Right cardiac atrium (tissue), 5 donors: ENCODE measurements around the gene WASL. TPM values are rescaled to one million over a fixed set of nuclear protein-coding genes. Genes with fewer than 3 reads are reported as not detected.

Source experiments
- ATAC-seq, 2 donors: fragments of 200-7000 bp; cut with Tn5 transposase; one replicate each; pipeline versions ENCODE4 v1.8.0 to v1.9.1; 2020; ENCODE audit warnings: moderate library complexity in 2 of 2, mild to moderate bottlenecking in 1 of 2
- DNase-seq, 3 donors: peaks; one replicate each; pipeline ENCODE4 v3.0.0-alpha.2; 2020
- H3K27ac ChIP-seq: one replicate; pipeline ENCODE4 v1.5.1; 2013; ENCODE audit warnings: mild to moderate bottlenecking, low read length, control low read depth, moderate library complexity
- H3K27me3 ChIP-seq: one replicate; pipeline ENCODE4 v1.6.1; 2013; ENCODE audit not compliant: control insufficient read depth, insufficient read depth
- H3K4me1 ChIP-seq: one replicate; pipeline ENCODE4 v1.6.1; 2013; ENCODE audit warnings: low read length; ENCODE audit not compliant: control insufficient read depth, insufficient read depth
- H3K4me3 ChIP-seq: one replicate; pipeline ENCODE4 v1.5.1; 2013; ENCODE audit warnings: low read length, control low read depth
- H3K9me3 ChIP-seq: one replicate; pipeline ENCODE4 v1.6.1; 2013; ENCODE audit warnings: low read length; ENCODE audit not compliant: control insufficient read depth
- WGBS: extraction: QIAGEN DNeasy Blood & Tissue Kit; methylation state at CpG from one replicate; pipeline ENCODE4 v1.1.7; 2013; 5-methylcytosine and 5-hydroxymethylcytosine counted together
- intact Hi-C, 4 donors: fragments of 100-400 bp; cut with DNase I; formaldehyde crosslinking; loops; one replicate each; pipeline versions ENCODE4 v1.11.0 to v1.14.0; 2022 to 2023
- polyA plus RNA-seq: library from polyadenylated mRNA; stranded (reverse); fragments of 200-250 nt; gene quantifications from one replicate; pipeline ENCODE4 v1.2.3, GENCODE V29; 2013
- total RNA-seq, 4 donors: library from RNA; stranded (reverse); fragmentation: NEBNext Ultra II Directional; extraction: Animal tissue kit (Norgen Biotek cat#: 25700); gene quantifications; one replicate each; pipeline ENCODE4 v1.2.1, GENCODE V29; 2021
- donor health status: healthy with polysubstance abuse.
- donor health status: DM: no; HTN: yes; CAD: no.
- donor health status: DM: no; HTN: no; CAD: no.
- donor health status: DM: no; HTN: yes; CAD: no; lungs with severe emphysema.
- donor health status: DM: yes; HTN: yes; CAD: no.

WASL gene
- total and polyA plus RNA-seq, 5 donors = 16.9 to 32.5 (median 27.9) TPM

- intact Hi-C loops = no loop called here
- H3K4me1 ChIP-seq = peaks cover 6% of the 10 kb centered on the region
- no peak for DNase-seq
These were observed 31.9 kb downstream of the WASL start for GRCh38 chr7:123716877-123717276.

DNA sequence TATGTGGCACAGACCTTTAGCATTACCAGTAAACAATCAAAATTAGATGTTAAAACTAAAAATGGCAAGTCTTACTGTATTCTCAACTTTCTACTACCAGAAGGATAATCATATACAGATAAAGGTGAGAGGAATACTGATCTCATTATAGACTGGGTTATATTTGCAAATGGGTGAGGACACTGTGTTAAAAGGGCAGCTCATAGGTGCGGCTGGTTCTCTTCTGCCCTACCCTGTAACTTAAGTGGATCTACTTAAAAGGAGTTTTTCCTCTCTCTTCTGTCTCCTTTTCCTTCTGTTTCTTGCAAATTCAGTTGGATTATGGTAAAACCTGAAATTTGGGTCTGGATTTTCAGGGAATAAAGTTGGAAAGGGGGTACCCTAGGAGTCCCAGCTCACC, 33.0 kb downstream of the WASL start:
- H3K4me3 ChIP-seq = no peak overlapping the region
- no peak overlapping the region for H3K27ac ChIP-seq
- ATAC-seq (no peak), DNase-seq (no peak)
- peaks cover 6% of the 10 kb centered on the region for H3K4me1 ChIP-seq
- intact Hi-C loops = no loop called here
- 35% methylated on average over 1 of the region's 1 CpG for WGBS
- no peaks in the 10 kb centered on the region for H3K9me3 ChIP-seq
- H3K27me3 ChIP-seq = no peaks in the 10 kb centered on the region

More at GRCh38 chr7:123716877-123717276, 31.9 kb downstream of the WASL start:
- Histone ChIP-seq H3K27ac (no peak overlapping the region), H3K9me3 (no peaks in the 10 kb centered on the region), H3K27me3 (no peaks in the 10 kb centered on the region), H3K4me3 (no peak overlapping the region)
- 94% methylated on average over 1 of the region's 1 CpG for WGBS
- no peak for ATAC-seq

DNA sequence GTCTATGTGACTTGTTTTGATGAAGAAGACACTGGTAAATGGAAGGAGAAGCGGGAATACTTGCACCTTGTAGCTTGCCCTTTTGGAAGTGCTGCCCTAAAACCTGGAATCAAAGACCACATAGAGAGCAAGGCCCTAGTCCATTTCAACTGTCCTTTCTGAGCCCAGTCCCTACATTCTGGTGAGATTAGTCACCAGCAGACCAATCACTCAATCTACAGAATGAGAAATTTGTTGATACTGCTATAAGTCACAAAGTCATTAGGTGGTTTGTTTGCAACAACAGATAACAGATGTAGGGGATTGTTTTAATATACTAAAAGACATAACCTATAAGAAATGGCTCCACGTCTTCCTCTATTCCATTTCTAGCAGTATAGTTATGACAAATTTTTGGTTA, 33.6 kb downstream of the WASL start:
- intact Hi-C loops = no loop called here
- Histone ChIP-seq H3K27ac (no peak overlapping the region), H3K4me3 (no peak overlapping the region), H3K9me3 (no peaks in the 10 kb centered on the region), H3K27me3 (no peaks in the 10 kb centered on the region), H3K4me1 (peaks cover 6% of the 10 kb centered on the region)
- ATAC-seq (no peak), DNase-seq (no peak)
- WGBS = 98% methylated on average over 2 of the region's 2 CpGs

DNA sequence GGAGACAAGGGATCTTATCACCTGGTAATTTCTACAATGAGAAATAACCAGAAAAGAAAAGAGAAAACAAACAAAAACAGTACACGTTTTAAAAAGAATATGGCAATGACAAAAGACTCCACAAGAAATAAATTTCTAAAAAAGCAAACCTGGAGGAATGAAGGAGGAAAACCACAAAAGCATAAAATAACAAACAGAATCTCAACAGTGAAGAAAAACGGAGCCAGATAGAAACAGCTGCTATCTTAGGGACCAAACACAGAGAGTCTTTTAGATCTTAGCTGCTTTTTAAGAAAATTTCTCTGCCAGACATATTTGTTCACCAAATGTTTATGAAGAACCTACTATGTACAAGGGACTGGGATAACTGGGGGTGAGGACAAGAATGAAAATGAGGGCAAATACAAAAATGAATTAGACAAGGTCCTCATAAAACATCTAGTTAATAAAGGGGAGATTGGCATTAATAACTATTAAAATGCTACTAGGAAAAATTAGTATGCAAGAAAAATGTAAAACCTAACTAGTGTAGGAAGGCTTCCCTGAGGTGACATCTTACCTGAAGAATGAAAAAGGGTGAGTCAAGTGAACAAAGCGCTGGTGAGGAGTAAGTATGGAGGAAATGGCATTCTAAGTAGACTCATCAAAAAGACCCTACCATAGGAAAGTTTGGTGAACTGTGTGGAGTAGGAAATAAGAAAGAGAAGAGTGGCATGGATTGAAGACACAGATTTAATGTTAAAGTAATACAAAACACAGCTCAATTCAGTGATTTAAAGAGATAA, 34.3 kb downstream of the WASL start:
- WGBS = 76% methylated on average over 3 of the region's 3 CpGs
- ATAC-seq (no peak), DNase-seq (no peak)
- intact Hi-C loops = no loop called here
- Histone ChIP-seq H3K27ac (no peak overlapping the region), H3K4me3 (no peak overlapping the region), H3K27me3 (no peaks in the 10 kb centered on the region), H3K9me3 (no peaks in the 10 kb centered on the region), H3K4me1 (peaks cover 3% of the 10 kb centered on the region)

DNA sequence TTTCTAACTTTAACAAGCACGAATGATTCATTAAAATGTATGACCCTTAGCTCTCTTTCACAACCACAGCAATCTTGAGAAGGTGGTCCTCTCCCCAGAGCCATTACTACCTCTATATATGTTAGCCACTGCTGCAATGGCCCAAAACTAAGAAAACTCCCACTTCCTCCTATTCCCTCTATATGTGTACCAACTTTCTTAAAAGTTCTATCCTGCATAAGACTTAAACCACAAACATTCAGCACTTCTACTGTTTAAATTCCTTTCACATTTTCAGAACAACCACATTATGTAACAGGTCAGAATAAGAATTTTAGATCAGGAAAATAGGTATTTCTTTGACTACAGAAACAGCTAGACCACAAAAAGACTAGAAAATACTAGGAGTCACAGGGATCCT, 36.2 kb downstream of the WASL start:
- Histone ChIP-seq H3K27me3 (no peaks in the 10 kb centered on the region), H3K4me3 (no peak overlapping the region), H3K4me1 (peaks cover 3% of the 10 kb centered on the region), H3K9me3 (no peaks in the 10 kb centered on the region), H3K27ac (no peak overlapping the region)
- no peak for DNase-seq
- intact Hi-C loops = no loop called here
- 40% methylated on average over 1 of the region's 1 CpG for WGBS
- ATAC-seq = no peak

- H3K9me3 ChIP-seq = no peaks in the 10 kb centered on the region
- no peaks in the 10 kb centered on the region for H3K27me3 ChIP-seq
- ATAC-seq (no peak), DNase-seq (no peak)
- intact Hi-C loops = no loop called here
- H3K4me1 ChIP-seq = no peaks in the 10 kb centered on the region
- no peak overlapping the region for H3K4me3 ChIP-seq
- H3K27ac ChIP-seq = no peak overlapping the region
These were observed 36.9 kb downstream of the WASL start for GRCh38 chr7:123711832-123712293.

DNA sequence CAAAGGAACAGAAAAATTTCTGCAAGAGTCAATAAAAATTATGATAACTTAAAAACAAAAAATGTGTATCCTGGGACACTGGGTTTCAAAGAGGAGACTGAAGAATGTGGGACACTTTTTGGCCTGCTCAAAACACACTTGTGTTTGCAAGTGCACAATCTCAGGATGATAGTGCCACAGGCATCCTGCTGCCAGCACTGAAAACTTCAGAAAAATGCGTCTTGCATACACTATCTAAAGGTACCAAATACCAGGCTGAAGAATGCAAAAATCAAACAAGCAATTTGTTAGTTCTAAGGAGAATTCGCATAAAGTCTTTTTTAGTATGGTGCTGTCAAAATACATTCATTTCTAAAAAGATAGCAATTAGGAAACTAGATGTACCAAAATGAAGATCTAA, 38.1 kb downstream of the WASL start:
- ATAC-seq (no peak), DNase-seq (no peak)
- Histone ChIP-seq H3K9me3 (no peaks in the 10 kb centered on the region), H3K27ac (no peak overlapping the region), H3K27me3 (no peaks in the 10 kb centered on the region), H3K4me1 (no peaks in the 10 kb centered on the region), H3K4me3 (no peak overlapping the region)
- 67% methylated on average over 2 of the region's 2 CpGs for WGBS
- intact Hi-C loops = no loop called here

DNA sequence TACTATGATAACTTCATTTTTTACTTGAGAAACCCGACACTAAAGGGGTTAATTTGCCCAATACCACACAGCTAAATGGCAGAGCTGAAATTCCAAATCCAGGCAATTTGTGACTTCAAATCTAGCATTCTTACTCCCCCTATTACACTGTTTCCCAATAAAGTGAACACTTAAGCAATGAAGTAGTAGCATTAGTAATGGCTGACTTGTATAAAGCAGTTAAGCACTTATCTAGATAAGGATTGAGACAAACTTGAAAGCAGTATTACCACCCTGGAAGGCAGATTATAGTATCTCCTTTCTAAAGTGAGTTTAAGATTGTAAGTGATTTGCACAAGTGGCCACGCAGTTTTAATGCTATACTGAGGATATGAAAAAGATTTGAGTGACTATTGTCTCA, 39.3 kb downstream of the WASL start:
- WGBS = 64% methylated on average over 2 of the region's 2 CpGs
- H3K4me3 ChIP-seq = no peak overlapping the region
- ATAC-seq (no peak), DNase-seq (no peak)
- no peaks in the 10 kb centered on the region for H3K4me1 ChIP-seq
- no peak overlapping the region for H3K27ac ChIP-seq
- H3K27me3 ChIP-seq = no peaks in the 10 kb centered on the region
- intact Hi-C loops = no loop called here
- H3K9me3 ChIP-seq = no peaks in the 10 kb centered on the region

DNA sequence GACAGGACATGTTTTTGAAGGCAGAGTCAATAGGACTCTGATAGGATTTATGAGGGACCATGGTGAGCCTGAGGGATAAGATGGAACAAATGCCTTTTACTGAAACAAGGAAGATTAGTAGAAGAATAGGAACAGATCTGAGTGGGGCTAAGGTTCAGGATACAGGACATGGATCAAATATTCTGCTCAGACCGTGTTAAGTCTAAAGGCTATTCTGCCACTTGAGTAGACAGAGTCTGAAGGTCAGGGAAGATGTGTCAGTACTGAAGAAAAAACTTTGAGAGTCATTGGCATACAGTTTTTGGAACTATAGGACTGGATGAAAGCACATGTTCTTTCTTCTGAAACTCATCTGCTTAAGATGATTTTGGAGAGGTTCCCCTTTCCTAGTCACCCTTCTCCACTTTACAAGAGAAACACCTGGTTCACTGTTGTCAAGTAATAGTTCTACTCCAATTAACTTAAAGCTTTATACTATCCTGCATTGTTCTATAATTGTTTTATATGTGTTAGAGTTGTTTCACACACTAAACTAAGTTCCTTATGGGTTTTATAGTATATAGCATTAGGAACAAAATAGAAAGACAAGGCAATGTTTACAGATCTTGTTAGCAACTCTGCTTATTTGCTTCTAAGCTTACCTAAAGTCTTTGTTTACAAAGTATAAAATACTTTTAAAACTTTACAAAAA, 43.4 kb downstream of the WASL start:
- H3K27me3 ChIP-seq = no peaks in the 10 kb centered on the region
- DNase-seq (no peak), ATAC-seq (no peak)
- no peaks in the 10 kb centered on the region for H3K9me3 ChIP-seq
- no peaks in the 10 kb centered on the region for H3K4me1 ChIP-seq
- no peak overlapping the region for H3K4me3 ChIP-seq
- H3K27ac ChIP-seq = no peak overlapping the region
- 78% methylated on average over 1 of the region's 1 CpG for WGBS
- intact Hi-C loops = no loop called here

DNA sequence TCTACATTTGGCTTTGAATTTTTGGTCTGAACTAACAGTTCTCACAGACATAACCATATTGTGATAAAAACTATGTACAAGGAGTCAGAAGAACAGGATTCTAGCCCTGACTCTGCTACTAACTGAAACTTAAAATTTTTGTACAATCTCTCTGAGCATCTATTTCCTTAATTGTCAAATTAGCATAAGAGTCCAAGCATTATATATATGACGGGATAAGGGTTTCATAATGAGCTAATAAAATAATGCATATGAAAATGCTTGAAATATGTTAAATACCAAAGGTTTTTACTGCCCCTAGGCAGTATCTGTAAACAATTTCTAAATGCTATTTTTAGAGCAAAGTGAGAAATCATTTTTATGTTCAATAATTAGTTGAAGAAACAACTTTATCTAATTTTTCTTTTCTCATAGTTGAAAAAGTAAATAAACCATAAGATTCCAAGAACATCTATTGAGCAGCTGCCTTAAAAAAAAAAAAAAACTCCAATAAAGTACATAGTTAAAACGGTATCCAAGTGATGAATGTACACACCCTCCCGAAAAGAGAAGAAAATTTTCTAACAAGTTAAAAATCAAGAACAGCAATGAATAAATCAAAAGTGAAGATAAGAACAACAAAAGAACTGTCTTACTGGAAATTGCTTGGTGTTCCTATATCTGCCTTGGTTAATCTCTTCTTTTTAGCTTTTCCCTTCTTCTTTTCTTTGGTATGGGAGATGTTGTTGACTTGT, 52.7 kb downstream of the WASL start:
- H3K9me3 ChIP-seq = no peaks in the 10 kb centered on the region
- ATAC-seq = no peak
- DNase-seq = no peak
- H3K4me3 ChIP-seq = no peak overlapping the region
- intact Hi-C loops = loop anchor here in 1 of 4 donors (10.0 kb wide), 1 partner anchor 49 kb away; the partner anchor contains the start of gene WASL
- no peak overlapping the region for H3K27ac ChIP-seq
- whole genome bisulfite sequencing = 87% methylated on average over 3 of the region's 3 CpGs
- no peaks in the 10 kb centered on the region for H3K4me1 ChIP-seq
- H3K27me3 ChIP-seq = no peaks in the 10 kb centered on the region

DNA sequence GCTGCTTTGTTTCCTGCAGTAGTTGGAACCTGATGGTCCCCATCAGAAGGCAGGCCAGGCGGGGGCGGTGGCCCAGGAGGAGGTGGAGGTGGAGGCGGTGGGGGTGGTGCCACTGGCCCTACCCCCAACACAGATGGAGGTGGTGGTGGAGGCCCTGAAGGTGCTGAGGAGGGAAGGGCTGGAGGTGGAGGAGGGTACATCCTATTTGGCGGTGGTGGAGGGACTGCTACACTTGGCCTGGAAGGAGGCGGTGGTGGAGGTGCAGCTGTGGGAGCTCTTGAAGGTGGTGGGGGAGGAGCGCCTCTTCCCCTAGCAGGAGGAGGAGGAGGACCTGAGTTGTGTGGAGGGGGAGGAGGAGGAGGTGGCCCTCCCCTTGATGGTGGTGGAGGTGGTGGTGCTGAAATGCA, 56.3 kb downstream of the WASL start:
- ATAC-seq = peak in 1 of 2 donors; percentile 25
- H3K9me3 ChIP-seq = no peaks in the 10 kb centered on the region
- intact Hi-C loops = loop anchor here in 1 of 4 donors (10.0 kb wide), 1 partner anchor 52 kb away; the partner anchor contains the start of gene WASL
- no peak overlapping the region for H3K27ac ChIP-seq
- no peaks in the 10 kb centered on the region for H3K27me3 ChIP-seq
- DNase-seq = peak in 2 of 3 donors; percentile 38 to 41
- no peak overlapping the region for H3K4me3 ChIP-seq
- 93% methylated on average over 6 of the region's 6 CpGs for WGBS
- no peaks in the 10 kb centered on the region for H3K4me1 ChIP-seq
